Neuronal stem cell (in vitro differentiated cells): ENCODE results near the gene SIGLEC9. TPM values are rescaled to one million over a fixed set of nuclear protein-coding genes. Genes with fewer than 3 reads are reported as not detected.
A peak's percentile ranks its signal among the peaks of the same experiment; 100 is the strongest.

Experiments used
- DNase-seq: peaks from one replicate; pipeline ENCODE4 v3.0.0-alpha.2; 2013; ENCODE audit warnings: low spot score
- H2AFZ ChIP-seq: one replicate; pipeline ENCODE4 v1.6.1; 2013; ENCODE audit warnings: mild to moderate bottlenecking, low read length, inconsistent platforms
- H2AK5ac ChIP-seq: 2 replicates; pipeline ENCODE4 v1.6.1; 2013; ENCODE audit warnings: low read depth, mild to moderate bottlenecking, inconsistent platforms, low read length, moderate library complexity, mixed read lengths
- H2BK120ac ChIP-seq: 2 replicates; pipeline ENCODE4 v1.6.1; 2013; ENCODE audit warnings: low read depth, mild to moderate bottlenecking, inconsistent platforms, low read length, moderate library complexity, mixed read lengths
- H2BK12ac ChIP-seq: one replicate; pipeline ENCODE4 v1.6.1; 2013; ENCODE audit warnings: low read length, inconsistent platforms
- H2BK15ac ChIP-seq: 2 replicates; pipeline ENCODE4 v1.6.1; 2013; ENCODE audit warnings: mild to moderate bottlenecking, low read length, inconsistent platforms, mixed read lengths
- H2BK5ac ChIP-seq: one replicate; pipeline ENCODE4 v1.6.1; 2013; ENCODE audit warnings: inconsistent platforms, mild to moderate bottlenecking, low read length, moderate library complexity
- H3K14ac ChIP-seq: one replicate; pipeline ENCODE4 v1.6.1; 2013; ENCODE audit warnings: low read length, inconsistent platforms
- H3K18ac ChIP-seq: 2 replicates; pipeline ENCODE4 v1.6.1; 2013; ENCODE audit warnings: low read length, inconsistent platforms
- H3K23ac ChIP-seq: 2 replicates; pipeline ENCODE4 v1.6.1; 2013; ENCODE audit warnings: low read depth, mild to moderate bottlenecking, mixed read lengths, low read length, inconsistent platforms; ENCODE audit not compliant: poor library complexity
- H3K27ac ChIP-seq: replicated peaks from 3 replicates; pipeline ENCODE4 v1.5.1; 2013; ENCODE audit warnings: low read length, inconsistent platforms
- H3K27me3 ChIP-seq, 3 experiments: 2 replicates each; pipeline ENCODE4 v1.6.1; 2013; ENCODE audit warnings: low read length in 3 of 3, mild to moderate bottlenecking in 2 of 3, inconsistent platforms in 1 of 3, low read depth in 1 of 3, mixed read lengths in 1 of 3, moderate library complexity in 1 of 3; ENCODE audit not compliant: control insufficient read depth in 3 of 3, insufficient read depth in 3 of 3
- H3K36me3 ChIP-seq, 2 donors: replicated peaks in 1 of 2; 2 replicates each; pipeline ENCODE4 v1.6.1; 2013; ENCODE audit warnings: low read length in 2 of 2; ENCODE audit not compliant: control insufficient read depth in 2 of 2, insufficient read depth in 2 of 2
- H3K4ac ChIP-seq: 2 replicates; pipeline ENCODE4 v1.6.1; 2013; ENCODE audit warnings: inconsistent platforms, mild to moderate bottlenecking, low read length, moderate library complexity
- H3K4me1 ChIP-seq, 2 donors: 1 replicate in 1 of 2; 2 replicates in 1 of 2; pipeline ENCODE4 v1.6.1; 2013; ENCODE audit warnings: low read length in 2 of 2, low read depth in 1 of 2; ENCODE audit not compliant: control insufficient read depth in 2 of 2, insufficient read depth in 1 of 2
- H3K4me2 ChIP-seq: one replicate; pipeline ENCODE4 v1.6.1; 2013; ENCODE audit warnings: mild to moderate bottlenecking, low read length, inconsistent platforms; ENCODE audit not compliant: insufficient read depth, poor library complexity, severe bottlenecking
- H3K4me3 ChIP-seq, 2 donors: 2 replicates each; pipeline ENCODE4 v1.5.1; 2013; ENCODE audit warnings: low read length in 2 of 2, mild to moderate bottlenecking in 2 of 2, inconsistent platforms in 1 of 2, moderate library complexity in 1 of 2
- H3K79me1 ChIP-seq: one replicate; pipeline ENCODE4 v1.6.1; 2013; ENCODE audit warnings: low read depth, mild to moderate bottlenecking, inconsistent platforms, low read length, moderate library complexity
- H3K9ac ChIP-seq: one replicate; pipeline ENCODE4 v1.6.1; 2013; ENCODE audit warnings: mild to moderate bottlenecking, low read depth, low read length, inconsistent platforms; ENCODE audit not compliant: poor library complexity
- H3K9me3 ChIP-seq, 2 donors: replicated peaks in 1 of 2; 2 replicates each; pipeline versions ENCODE3 to v1.6.1; 2013; ENCODE audit warnings: low read length in 2 of 2, mild to moderate bottlenecking in 2 of 2, inconsistent platforms in 1 of 2, low read depth in 1 of 2, mixed read lengths in 1 of 2, moderate library complexity in 1 of 2; ENCODE audit not compliant: control insufficient read depth in 2 of 2, insufficient read depth in 1 of 2
- H4K8ac ChIP-seq: one replicate; pipeline ENCODE4 v1.6.1; 2013; ENCODE audit warnings: low read depth, mild to moderate bottlenecking, inconsistent platforms, low read length, moderate library complexity
- H4K91ac ChIP-seq: one replicate; pipeline ENCODE4 v1.6.1; 2013; ENCODE audit warnings: low read length, low read depth, mild to moderate bottlenecking, inconsistent platforms; ENCODE audit not compliant: poor library complexity
- WGBS, 2 donors: extraction: QIAGEN DNeasy Blood & Tissue Kit; methylation state at CpG; one replicate each; pipeline ENCODE4 v1.1.7; 2013; ENCODE audit warnings: missing lambda C conversion rate in 2 of 2, mixed read lengths in 1 of 2; ENCODE audit not compliant: insufficient read length in 2 of 2, insufficient replicate concordance in 1 of 2; ENCODE audit errors: extremely low coverage in 2 of 2; 5-methylcytosine and 5-hydroxymethylcytosine counted together
- polyA plus RNA-seq, 2 experiments: library from polyadenylated mRNA; stranded (reverse); fragments of 200-250 nt; gene quantifications; one replicate each; pipeline ENCODE4 v1.2.3, GENCODE V29; 2013

SIGLEC9 gene
- polyA plus RNA-seq (2013, experiment 1 of 2) = 0.01 TPM
- polyA plus RNA-seq (2013, experiment 2 of 2) = not detected

GRCh38 chr19:51124729-51125128 is at the start of gene SIGLEC9:
SIGLEC9 (plus strand) TSS chr19:51124906; CDS start chr19:51124975, 69 bp downstream.
- H3K9me3 ChIP-seq = no peaks in the 10 kb centered on the region
- no peak within 1 kb of the TSS for H2AFZ ChIP-seq
- peak within 1 kb of the TSS; percentile 38 for H3K9ac ChIP-seq
- peaks cover 0 to 13% (median 0%) of the 10 kb centered on the region in 3 experiments for H3K27me3 ChIP-seq
- H3K79me1 ChIP-seq = no peaks in the 10 kb centered on the region
- peak within 1 kb of the TSS; percentile 75 for H2AK5ac ChIP-seq
- peaks cover 0 to 2% of the 10 kb centered on the region in 2 donors for H3K4me1 ChIP-seq
- H3K14ac ChIP-seq = no peak within 1 kb of the TSS
- no peak within 1 kb of the TSS for H3K27ac ChIP-seq
- DNase-seq = no peak
- H2BK12ac ChIP-seq = no peak within 1 kb of the TSS
- H4K91ac ChIP-seq = no peak within 1 kb of the TSS
- peak within 1 kb of the TSS; percentile 49 for H2BK15ac ChIP-seq
- H4K8ac ChIP-seq = no peak within 1 kb of the TSS
- H2BK120ac ChIP-seq = peak within 1 kb of the TSS; percentile 81
- no peaks in the 10 kb centered on the region for H3K36me3 ChIP-seq
- H3K4ac ChIP-seq = peak within 1 kb of the TSS; percentile 53
- H3K23ac ChIP-seq = peak within 1 kb of the TSS; percentile 89
- no peak within 1 kb of the TSS for H3K4me3 ChIP-seq
- WGBS, 2 donors = no CpG with 5 or more reads among the region's 14 CpGs
- no peak within 1 kb of the TSS for H3K4me2 ChIP-seq
- H3K18ac ChIP-seq = peak within 1 kb of the TSS; percentile 53
- no peak within 1 kb of the TSS for H2BK5ac ChIP-seq

GRCh38 chr19:51075998-51076397 is 48.7 kb upstream of the SIGLEC9 start:
- no peak overlapping the region for H2BK5ac ChIP-seq
- H3K27me3 ChIP-seq = peaks cover 0 to 3% (median 0%) of the 10 kb centered on the region in 3 experiments
- no peak overlapping the region for H3K18ac ChIP-seq
- no peak overlapping the region for H3K4me3 ChIP-seq
- no peaks in the 10 kb centered on the region for H3K9me3 ChIP-seq
- H2AK5ac ChIP-seq = no peak overlapping the region
- no peak overlapping the region for H4K8ac ChIP-seq
- H3K14ac ChIP-seq = no peak overlapping the region
- H3K9ac ChIP-seq = no peak overlapping the region
- no peak overlapping the region for H2AFZ ChIP-seq
- H3K36me3 ChIP-seq = no peaks in the 10 kb centered on the region
- no peak for DNase-seq
- no peaks in the 10 kb centered on the region for H3K79me1 ChIP-seq
- no peak overlapping the region for H2BK120ac ChIP-seq
- H3K23ac ChIP-seq = no peak overlapping the region
- H3K4ac ChIP-seq = no peak overlapping the region
- no peak overlapping the region for H2BK12ac ChIP-seq
- H3K4me1 ChIP-seq = no peaks in the 10 kb centered on the region
- no peak overlapping the region for H2BK15ac ChIP-seq
- WGBS, 2 donors = no CpG with 5 or more reads among the region's 5 CpGs
- no peak overlapping the region for H4K91ac ChIP-seq
- H3K4me2 ChIP-seq = no peak overlapping the region
- no peak overlapping the region for H3K27ac ChIP-seq

- Histone ChIP-seq H3K14ac (no peak overlapping the region), H2BK120ac (no peak overlapping the region), H4K8ac (no peak overlapping the region), H2BK12ac (no peak overlapping the region), H3K79me1 (peaks cover 1% of the 10 kb centered on the region), H3K27me3 (peaks cover 0 to 3% (median 0%) of the 10 kb centered on the region in 3 experiments), H3K4me3 (no peak overlapping the region), H2AFZ (no peak overlapping the region), H3K36me3 (no peaks in the 10 kb centered on the region), H3K4ac (no peak overlapping the region), H3K4me1 (no peaks in the 10 kb centered on the region), H2AK5ac (no peak overlapping the region), H3K18ac (no peak overlapping the region), H3K27ac (no peak overlapping the region), H4K91ac (no peak overlapping the region), H3K23ac (no peak overlapping the region), H3K9me3 (no peaks in the 10 kb centered on the region), H3K4me2 (no peak overlapping the region), H3K9ac (no peak overlapping the region), H2BK5ac (no peak overlapping the region), H2BK15ac (no peak overlapping the region)
- WGBS, 2 donors = no CpG with 5 or more reads among the region's 14 CpGs
- no peak for DNase-seq
Measured at GRCh38 chr19:51076631-51077213, 48.0 kb upstream of the SIGLEC9 start.

- Histone ChIP-seq H2AK5ac (peak overlapping the region; percentile 96), H4K8ac (no peak overlapping the region), H3K4ac (no peak overlapping the region), H3K36me3 (no peaks in the 10 kb centered on the region), H2BK5ac (no peak overlapping the region), H3K27me3 (peaks cover 0 to 9% (median 0%) of the 10 kb centered on the region in 3 experiments), H2BK120ac (no peak overlapping the region), H2BK15ac (no peak overlapping the region), H4K91ac (no peak overlapping the region), H2AFZ (no peak overlapping the region), H3K9ac (no peak overlapping the region), H3K14ac (no peak overlapping the region), H3K4me3 (peak overlapping the region in 1 of 2 donors; percentile 44), H2BK12ac (no peak overlapping the region), H3K9me3 (no peaks in the 10 kb centered on the region), H3K18ac (no peak overlapping the region), H3K4me1 (no peaks in the 10 kb centered on the region), H3K79me1 (peaks cover 1% of the 10 kb centered on the region), H3K27ac (no peak overlapping the region), H3K4me2 (no peak overlapping the region), H3K23ac (peak overlapping the region; percentile 73)
- WGBS, 2 donors = no CpG with 5 or more reads among the region's 6 CpGs
- DNase-seq = no peak
Measured at GRCh38 chr19:51078104-51078503, 46.6 kb upstream of the SIGLEC9 start.
